CD4-positive, alpha-beta T cell treated with Interleukin-17A for 1 hour (primary cell): ENCODE measurements around the gene GSTM4.

Source experiments
- DNase-seq: peaks from one replicate; pipeline ENCODE4 v3.0.0-alpha.2; 2020

GSTM4 gene

DNA sequence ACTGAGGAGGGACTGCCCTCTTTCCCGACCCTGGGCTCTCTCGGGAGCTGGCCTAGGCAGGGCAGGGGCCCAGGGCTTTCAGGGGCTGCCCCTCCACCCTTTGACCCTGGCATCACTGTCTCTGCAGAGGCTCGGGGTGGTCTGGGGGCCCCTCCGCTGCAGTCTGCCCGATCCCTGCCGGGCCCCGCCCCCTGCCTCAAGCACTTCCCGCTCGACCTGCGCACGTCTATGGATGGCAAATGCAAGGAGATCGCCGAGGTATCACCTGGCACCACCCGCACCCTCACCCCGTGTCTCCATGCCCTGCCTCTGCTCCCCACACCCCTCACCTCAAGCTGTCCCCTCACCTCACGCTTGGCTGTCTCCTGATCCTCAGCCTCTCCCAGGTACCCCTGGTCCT is 30.7 kb upstream of the GSTM4 start:
- no peak for DNase-seq

- DNase-seq, result no peak
Observed at GRCh38 chr1:109625601-109626560, 30.0 kb upstream of the GSTM4 start.

- no peak for DNase-seq
Observed at GRCh38 chr1:109626682-109627408, 29.1 kb upstream of the GSTM4 start.

- no peak for DNase-seq
Observed at GRCh38 chr1:109627692-109628399, 28.1 kb upstream of the GSTM4 start.

DNA sequence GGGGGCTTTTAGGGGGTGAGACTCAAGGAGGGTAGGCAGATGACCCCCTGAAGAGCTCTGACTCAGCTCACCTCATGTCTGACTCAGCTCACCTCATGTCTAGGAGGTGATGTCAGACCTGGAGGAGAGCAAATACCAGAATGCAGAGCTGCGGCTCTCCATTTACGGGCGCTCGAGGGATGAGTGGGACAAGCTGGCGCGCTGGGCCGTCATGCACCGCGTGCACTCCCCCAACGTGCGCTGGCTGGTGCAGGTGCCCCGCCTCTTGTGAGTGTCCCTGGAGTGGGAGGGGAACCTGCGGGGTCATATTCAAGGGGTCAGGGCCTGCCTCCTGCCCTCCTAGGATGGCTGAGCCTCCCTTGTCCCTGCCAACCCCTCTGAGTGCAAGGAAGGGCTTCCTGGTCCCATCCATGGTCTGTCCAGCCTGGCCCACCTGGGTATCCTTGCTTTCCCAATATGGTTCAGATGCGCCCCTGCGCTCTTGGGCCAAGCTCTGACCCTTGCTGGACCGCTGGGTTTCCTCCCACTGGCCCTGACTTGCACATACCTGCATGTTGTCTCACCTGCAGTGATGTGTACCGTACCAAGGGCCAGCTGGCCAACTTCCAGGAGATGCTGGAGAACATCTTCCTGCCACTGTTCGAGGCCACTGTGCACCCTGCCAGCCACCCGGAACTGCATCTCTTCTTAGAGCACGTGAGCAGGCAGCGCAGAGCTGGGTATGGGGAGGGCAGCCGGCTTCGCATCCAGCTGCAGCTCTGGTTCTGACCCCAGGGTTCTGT is 27.2 kb upstream of the GSTM4 start:
- no peak for DNase-seq

DNA sequence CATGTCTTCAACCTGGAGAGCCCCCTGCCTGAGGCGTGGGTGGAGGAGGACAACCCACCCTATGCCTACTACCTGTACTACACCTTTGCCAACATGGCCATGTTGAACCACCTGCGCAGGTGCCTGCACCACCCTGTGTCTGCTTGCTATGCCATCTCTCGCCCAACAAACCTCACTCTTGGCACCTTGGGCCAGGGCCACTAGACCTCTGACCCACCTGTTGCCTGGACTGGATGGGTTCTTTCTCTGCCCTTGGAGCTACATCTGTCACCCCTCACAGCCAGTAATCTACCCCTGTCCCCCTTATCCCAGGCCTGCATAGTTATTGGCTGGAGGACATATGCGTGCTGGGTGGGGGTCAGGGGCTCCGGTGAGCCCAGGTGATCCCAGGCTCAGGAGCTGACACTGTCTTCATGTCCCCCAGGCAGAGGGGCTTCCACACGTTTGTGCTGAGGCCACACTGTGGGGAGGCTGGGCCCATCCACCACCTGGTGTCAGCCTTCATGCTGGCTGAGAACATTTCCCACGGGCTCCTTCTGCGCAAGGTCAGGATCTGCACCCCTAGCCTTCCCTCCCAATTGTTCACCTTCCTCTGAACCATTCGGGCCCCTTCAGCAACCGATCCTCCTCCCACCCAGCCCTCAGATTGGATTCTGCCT is 26.4 kb upstream of the GSTM4 start:
- DNase-seq, result no peak

GRCh38 chr1:109630081-109630897 is 25.6 kb upstream of the GSTM4 start:
- DNase-seq, result no peak

GRCh38 chr1:109630898-109631512 is 24.9 kb upstream of the GSTM4 start:
- no peak for DNase-seq

DNA sequence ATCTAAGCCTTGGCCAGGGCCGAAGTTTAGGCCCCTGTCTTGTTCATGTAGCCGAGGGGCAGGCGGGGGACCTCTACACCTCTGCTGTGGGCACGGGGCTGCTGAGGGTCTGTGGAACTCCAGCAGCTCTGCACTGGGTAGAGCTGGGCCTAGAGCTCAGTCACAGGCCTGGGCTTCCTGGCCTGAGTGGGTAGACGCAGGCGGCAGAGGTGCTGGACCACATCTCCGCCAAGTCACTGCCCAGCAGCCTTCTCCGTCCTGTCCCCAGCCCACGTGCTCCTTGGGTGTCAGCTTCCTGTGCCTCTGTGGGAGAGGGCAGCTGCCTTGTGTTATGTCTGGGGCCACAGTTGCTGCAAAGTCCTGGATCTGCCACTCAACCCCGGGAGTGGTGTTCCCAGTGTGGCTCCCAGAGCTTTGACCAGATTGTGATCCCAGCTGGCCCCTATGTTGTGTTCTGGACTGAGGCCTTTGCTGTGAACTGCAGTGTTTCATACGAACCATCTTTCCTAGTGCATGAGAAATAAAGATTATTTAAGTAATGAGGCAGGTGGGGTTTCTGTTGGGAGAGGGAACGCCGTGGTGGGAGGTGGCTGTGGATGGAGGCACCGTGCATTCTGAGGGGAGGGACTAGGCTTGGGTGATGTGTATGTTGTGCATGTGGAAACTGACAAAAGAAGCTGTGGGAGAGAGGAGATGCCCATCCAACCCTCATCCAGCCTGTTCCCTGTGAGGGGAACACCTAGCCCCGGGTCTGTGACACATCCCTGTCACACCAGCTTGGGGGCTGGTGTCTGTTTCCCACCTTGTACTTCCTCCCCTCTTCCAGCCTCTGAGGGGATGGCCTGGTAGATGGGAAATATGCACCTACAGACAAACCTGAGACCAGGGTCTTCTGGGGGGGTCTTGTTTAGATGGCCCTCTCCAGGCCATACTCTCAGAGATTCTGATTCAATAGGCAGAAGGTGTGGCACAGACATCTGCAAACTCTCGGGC is 24.1 kb upstream of the GSTM4 start:
- DNase-seq, result no peak

DNA sequence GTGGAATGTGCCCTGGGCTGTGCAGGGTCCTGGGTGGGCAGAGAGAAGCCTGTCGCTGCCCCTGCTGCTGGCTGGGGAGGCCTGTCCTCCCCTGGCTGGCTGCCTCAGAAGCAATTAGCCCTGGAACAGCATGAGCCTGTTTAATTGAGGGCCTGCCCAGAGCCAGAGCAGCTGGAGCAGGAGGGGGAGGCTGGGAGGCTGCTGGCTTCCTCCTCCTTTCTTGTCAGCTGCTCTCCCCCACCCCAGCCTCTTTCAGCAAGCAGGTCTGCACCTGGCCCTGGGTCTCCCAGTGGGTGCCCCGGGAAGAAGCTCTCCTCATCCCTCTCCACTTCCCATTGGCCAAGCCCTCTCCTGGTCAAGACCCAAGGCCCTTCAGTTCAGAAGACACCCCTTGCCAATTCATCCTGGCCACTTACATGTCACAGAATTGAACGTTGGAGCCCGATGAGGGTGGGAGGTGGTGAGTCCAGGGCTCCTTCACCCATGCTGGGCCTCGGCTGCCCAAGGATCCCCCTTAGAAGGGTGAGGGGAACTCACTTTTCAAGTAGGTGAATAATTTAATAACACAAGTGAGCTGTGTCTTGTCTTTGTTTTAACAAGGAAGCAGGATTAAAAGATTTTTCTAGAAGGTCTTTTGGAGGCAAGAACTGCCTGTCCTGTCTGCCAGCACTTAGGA is 23.1 kb upstream of the GSTM4 start:
- no peak for DNase-seq

- no peak for DNase-seq
Observed at GRCh38 chr1:109634292-109634691, 21.6 kb upstream of the GSTM4 start.

DNA sequence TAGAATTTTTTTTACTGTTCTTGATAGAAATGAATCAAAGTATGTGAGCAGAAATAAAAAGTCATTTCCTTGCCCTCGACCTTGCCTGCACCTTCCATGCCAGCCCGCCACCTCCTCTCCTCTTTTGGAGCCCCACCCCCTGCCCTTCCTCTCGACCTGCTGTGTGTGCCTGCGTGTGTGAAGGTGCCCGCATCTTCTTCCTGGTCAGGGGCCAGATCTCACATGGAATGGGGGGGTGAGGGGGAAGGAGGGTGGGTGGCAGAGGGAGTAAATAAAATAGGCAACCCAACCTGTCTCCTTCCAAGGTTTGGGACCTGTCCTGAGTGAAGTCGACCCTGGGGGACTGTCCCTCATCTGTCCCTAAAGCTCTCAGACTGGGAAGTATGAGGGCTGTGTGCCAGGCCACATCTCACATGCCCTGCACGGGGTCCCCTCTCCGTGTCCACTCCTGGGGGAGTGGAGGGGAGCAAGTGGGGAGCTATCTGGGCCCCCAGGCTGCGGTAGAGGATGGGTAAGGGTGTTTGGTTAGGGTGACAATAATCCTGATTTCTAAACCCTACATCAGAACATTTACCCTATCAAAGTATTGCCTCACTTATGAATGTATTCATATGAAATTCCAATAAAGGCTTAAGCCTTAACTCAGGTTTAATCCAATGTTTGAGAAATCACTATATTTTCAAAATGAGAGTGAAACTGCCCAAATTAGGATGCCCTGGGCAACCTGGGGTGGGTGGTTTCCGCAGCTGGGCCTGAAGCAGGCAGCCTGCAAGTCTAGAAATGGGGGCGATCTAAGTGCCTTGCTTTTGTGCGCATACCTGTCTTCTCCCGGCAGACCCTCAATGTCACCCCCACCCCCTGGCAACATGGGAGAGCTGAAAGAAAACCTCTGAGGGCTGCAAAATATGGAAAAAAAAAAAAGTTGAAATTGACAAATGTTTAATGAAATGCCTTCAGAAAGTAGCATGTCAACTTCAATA is 20.8 kb upstream of the GSTM4 start:
- DNase-seq, result peak; percentile 31

- DNase-seq, result no peak
Observed at GRCh38 chr1:109635862-109636200, 20.1 kb upstream of the GSTM4 start.

DNA sequence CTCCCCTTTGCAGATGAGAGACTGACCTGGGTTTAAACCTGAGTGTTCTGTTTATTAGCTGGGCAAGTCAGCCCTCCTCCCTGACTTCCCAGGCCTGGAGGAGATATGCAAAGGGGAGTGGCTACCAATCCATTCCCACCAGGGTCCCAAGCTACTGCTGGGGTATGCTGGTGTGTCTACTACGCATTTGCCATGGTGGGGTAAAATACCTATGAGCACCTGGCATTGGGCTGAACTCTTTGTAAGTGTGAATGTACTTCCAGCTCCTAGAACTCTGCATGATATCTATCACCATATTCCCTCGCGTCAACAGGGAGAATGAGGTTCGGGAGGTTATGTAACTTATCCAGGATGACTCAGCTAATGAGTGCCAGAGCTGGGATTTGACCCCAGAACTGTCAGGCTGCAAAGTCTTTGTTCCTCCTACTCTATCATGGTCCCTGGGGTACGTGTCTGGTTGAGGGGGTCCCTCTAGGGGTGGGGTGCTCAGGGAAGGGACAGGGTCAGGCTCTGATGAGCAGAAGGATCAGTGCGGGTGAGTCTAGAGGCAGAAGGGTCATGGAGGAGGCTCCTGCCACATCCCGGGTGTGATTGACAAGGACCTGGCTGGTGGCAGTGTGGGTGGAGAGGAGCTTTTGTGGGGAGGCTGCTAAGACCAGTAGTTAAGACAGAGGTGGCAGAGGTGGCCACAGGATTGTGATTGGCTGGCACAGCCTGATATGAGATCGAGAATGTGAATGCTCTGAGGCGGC is 19.5 kb upstream of the GSTM4 start:
- DNase-seq, result no peak

GRCh38 chr1:109637446-109637845 is 18.5 kb upstream of the GSTM4 start:
- DNase-seq, result no peak

DNA sequence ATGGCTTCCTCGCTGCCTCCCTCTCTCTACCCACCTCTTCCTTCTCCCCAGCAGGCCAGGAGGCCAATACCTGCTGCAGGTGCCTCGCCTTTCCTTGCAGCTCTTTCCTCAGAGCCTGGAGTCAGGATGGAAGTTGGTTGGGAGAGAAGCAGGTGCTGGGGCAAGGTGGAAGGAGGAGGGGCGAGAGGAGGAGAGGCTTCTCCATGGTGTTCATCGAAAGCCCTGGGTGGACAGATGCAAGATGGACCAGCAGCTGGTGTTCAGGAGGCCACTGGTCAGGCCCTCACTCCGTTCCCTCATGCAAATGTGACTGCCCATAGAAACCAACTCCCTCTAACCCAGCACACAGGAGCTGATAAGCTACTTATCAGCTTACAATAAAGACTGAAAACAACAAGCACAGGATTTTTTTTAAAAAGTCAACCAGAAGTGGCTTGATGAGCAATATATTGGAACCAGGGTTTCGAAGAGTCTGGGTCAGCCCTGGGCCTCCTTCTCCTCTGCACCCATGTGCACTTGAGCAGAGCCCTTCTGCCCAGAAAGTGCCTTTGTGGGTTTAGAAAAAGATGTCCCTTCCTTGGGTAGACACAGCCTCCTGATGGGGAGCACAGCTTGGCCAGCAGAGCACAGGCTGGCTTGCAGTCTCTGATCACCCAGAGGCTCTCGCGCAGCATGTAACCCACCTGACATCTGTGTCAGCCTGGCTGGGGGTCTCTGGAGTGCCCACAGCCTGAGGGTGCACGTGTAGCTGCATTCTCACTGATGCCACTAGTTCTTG is 16.6 kb upstream of the GSTM4 start:
- no peak for DNase-seq
